ENCODE measurements around the gene SDC4. TPM values are rescaled to one million over a fixed set of nuclear protein-coding genes. Genes with fewer than 3 reads are reported as not detected.

Gene SDC4
- total and polyA plus RNA-seq, 10 donors, result 10.4 to 56.1 (median 29.6) TPM

DNA sequence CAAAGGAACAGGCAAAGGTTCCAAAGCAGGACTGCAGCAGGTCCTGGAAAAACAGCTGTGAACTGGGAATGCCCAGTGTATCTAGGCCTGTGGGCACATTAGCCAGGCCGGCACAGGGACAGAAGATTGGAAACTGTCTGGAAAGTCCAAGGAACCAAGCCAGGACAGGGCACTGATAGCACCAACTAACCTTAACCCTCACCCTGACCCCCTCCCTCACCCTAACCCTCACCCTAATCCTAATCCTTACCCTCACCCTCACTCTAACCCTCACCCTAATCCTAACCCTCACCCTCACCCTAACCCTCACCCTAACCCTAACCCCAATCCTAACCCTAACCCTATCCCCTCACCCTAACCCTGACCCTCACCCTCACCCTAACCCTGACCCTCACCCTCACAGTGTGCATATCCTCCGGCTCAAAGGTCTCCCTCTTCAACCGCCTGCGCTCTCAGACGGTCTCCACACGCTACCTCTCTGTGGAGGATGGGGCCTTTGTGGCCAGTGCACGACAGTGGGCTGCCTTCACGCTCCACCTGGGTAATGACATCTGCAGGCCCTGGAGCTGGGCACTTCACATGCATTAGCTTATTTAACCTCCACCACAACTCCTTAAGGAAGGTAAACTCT is 35.0 kb downstream of the SDC4 start:
- intact Hi-C loops (cut with DNase I; ENCODE audit: low total_unique reads), result no loop called here
- Histone ChIP-seq H3K9me3 (no peaks in the 10 kb centered on the region), H3K27ac (no peak overlapping the region), H3K4me1 (peaks cover 0 to 23% (median 10%) of the 10 kb centered on the region in 6 donors), H3K27me3 (replicated peaks in 1 of 7) (peaks cover 0 to 78% (median 25%) of the 10 kb centered on the region in 7 donors), H3K36me3 (no peaks in the 10 kb centered on the region), H3K4me3 (no peak overlapping the region)
- DNase-seq, result no peak
- TF ChIP-seq CTCF (IDR thresholded peaks at IDR 0.05 in 8 of 11, conservative IDR thresholded peaks at IDR 0.05 in 3 of 11) (no peak), POLR2AphosphoS5 (IDR thresholded peaks at IDR 0.05) (no peak), POLR2A (IDR thresholded peaks at IDR 0.05) (no peak)
- WGBS, 5 donors, result 88 to 91% (median 89%) methylated on average over 8 of the region's 8 CpGs

DNA sequence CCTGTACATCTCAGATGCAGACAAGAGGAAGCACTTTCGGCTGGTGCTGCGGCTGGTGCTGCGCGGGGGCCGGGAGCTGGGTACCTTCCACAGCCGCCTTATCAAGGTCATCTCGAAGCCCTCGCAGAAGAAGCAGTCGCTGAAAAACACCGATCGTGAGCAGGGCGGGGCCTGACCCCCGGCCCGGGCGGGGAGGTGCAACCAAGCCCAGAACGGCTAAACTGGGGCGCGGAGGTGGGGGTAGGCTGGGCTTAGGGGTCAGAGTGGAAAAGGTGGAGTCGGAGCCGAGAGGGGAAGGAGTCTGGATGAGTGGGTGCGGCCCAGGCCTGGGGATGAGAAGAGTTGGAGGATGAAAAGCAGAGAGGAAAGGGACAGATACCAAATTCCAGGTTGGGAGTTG is 36.0 kb downstream of the SDC4 start:
- H3K27ac ChIP-seq, result no peak overlapping the region
- DNase-seq, result no peak
- intact Hi-C loops (cut with DNase I; ENCODE audit: low total_unique reads), result no loop called here
- no peak for TF ChIP-seq POLR2AphosphoS5 (IDR thresholded peaks at IDR 0.05)
- no peak for TF ChIP-seq CTCF (IDR thresholded peaks at IDR 0.05 in 8 of 11, conservative IDR thresholded peaks at IDR 0.05 in 3 of 11)
- TF ChIP-seq POLR2A (IDR thresholded peaks at IDR 0.05), result no peak
- no peaks in the 10 kb centered on the region for H3K36me3 ChIP-seq
- H3K4me3 ChIP-seq, result no peak overlapping the region
- peaks cover 0 to 22% (median 10%) of the 10 kb centered on the region in 6 donors for H3K4me1 ChIP-seq
- 54 to 70% (median 65%) methylated on average over 20 to 21 of the region's 21 CpGs for WGBS, 5 donors
- no peaks in the 10 kb centered on the region for H3K9me3 ChIP-seq
- H3K27me3 ChIP-seq (replicated peaks in 1 of 7), result peaks cover 0 to 84% (median 27%) of the 10 kb centered on the region in 7 donors

- no peak overlapping the region for H3K27ac ChIP-seq
- TF ChIP-seq POLR2AphosphoS5 (IDR thresholded peaks at IDR 0.05) (peak in 1 of 3 donors; percentile 29), POLR2A (IDR thresholded peaks at IDR 0.05) (no peak), CTCF (IDR thresholded peaks at IDR 0.05 in 8 of 11, conservative IDR thresholded peaks at IDR 0.05 in 3 of 11) (peak; percentile 45 to 87 (median 68))
- H3K4me1 ChIP-seq, result peaks cover 0 to 22% (median 10%) of the 10 kb centered on the region in 6 donors
- peak; percentile 89 for DNase-seq
- intact Hi-C loops (cut with DNase I; ENCODE audit: low total_unique reads), result no loop called here
- WGBS, 5 donors, result 20 to 32% (median 22%) methylated on average over 34 to 45 of the region's 45 CpGs
- no peaks in the 10 kb centered on the region for H3K36me3 ChIP-seq
- H3K27me3 ChIP-seq (replicated peaks in 1 of 7), result peaks cover 0 to 84% (median 31%) of the 10 kb centered on the region in 7 donors
- H3K4me3 ChIP-seq, result peak overlapping the region in 1 of 8 donors; percentile 31
- H3K9me3 ChIP-seq, result no peaks in the 10 kb centered on the region
Observed at GRCh38 chr20:45311589-45312211, 36.5 kb downstream of the SDC4 start.

DNA sequence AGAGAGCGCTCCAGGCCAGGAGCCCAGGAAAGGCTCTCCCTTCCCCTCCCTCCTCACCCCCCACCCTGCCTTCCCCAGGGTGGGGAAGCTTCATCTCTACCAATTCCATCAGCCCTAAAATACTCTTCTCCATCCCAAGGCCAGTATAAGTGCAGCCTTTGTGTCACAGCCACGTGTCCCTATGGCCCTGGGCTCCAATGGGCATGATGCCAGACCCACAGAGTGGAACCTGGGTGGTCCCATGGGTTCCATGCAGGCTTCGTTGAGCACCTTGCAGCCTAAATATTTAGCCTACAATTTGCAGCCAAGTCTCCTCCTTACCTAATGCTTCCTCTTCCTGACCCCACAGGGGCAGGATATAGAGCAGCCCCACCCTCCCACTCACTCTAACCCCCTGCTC is 39.1 kb downstream of the SDC4 start:
- 50 to 72% (median 61%) methylated on average over 3 of the region's 3 CpGs for WGBS, 5 donors
- no peaks in the 10 kb centered on the region for H3K36me3 ChIP-seq
- no peak for DNase-seq
- no peak overlapping the region for H3K4me3 ChIP-seq
- no peaks in the 10 kb centered on the region for H3K9me3 ChIP-seq
- H3K27me3 ChIP-seq (replicated peaks in 1 of 7), result peaks cover 0 to 83% (median 38%) of the 10 kb centered on the region in 7 donors
- intact Hi-C loops (cut with DNase I; ENCODE audit: low total_unique reads), result no loop called here
- no peak overlapping the region for H3K27ac ChIP-seq
- TF ChIP-seq CTCF (IDR thresholded peaks at IDR 0.05 in 8 of 11, conservative IDR thresholded peaks at IDR 0.05 in 3 of 11) (no peak), POLR2A (IDR thresholded peaks at IDR 0.05) (no peak), POLR2AphosphoS5 (IDR thresholded peaks at IDR 0.05) (no peak)
- peaks cover 0 to 21% (median 15%) of the 10 kb centered on the region in 6 donors for H3K4me1 ChIP-seq

Data from spleen (tissue), 11 donors.